ENCODE data around the gene HAAO.

The HAAO gene

DNA sequence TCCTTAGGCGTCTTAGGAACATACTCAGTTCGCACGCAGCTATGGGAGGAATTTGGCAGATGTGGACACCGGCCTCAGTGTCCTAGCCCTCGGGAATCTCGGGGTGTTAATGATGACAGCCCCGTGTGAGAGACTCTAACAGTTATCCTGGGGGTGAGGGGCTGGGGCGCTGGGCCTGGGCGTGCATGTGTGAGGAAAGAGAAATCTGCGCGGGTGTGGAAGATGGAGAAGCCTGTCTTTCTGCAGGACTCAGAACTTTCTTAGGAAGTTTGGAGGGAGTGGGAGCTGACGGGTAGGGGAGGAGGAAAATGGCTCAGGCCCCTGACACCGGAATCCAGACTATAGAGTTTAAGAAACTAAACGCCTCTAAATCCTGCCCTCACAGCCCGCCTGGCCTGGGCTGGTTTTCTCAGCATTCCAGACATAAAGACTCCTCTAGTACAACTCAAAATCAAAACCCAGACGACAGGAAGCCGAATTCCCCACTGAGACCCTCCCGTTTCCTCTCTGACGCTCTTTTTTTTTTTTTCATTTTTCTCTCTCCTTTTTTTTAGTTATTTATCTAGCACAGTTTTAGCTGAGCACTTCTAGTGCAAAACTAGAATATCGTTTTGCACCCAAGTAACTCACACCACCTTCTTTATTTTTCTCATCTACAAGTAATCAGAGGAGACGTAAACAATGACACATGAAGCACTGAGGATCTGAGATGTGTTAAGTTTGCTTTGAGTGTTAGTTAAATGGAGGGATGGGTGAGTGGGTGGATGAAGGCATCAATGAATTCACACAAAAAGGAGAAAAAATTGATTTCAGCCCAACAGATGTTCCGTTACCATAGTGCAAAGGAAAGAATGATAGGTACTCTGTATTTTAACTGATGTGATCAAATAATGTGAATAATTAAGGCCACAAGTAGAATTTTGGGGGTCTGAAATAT is 1.2 kb upstream of the HAAO start:
- DNase-seq (ENCODE audit: low read depth): no peak

DNA sequence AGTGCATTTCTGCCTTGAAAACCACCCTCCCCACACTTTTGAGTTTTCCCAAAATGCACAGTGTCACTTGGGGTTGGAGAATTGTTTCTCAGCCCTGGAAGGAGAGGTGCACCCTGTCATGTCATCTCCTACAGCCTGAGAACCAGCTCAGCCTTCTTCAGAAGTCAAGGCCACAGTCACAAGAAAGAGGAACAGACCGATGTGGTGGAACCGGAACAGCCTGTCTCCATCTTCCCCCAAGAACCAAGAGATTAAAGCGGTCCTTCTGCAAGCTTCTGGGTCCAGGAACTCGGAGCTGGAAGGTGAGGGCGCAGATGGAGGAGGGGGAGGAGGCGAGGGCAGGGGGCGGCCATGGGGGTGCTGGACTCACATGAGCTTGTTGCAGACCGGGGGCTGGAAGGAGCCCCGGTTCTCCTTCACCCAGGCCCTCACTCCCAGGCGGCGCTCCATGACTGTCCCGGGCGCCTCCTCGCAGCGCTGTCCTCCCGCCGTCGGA is 248 bp downstream of the HAAO start:
- no peak for DNase-seq (ENCODE audit: low read depth)

DNA sequence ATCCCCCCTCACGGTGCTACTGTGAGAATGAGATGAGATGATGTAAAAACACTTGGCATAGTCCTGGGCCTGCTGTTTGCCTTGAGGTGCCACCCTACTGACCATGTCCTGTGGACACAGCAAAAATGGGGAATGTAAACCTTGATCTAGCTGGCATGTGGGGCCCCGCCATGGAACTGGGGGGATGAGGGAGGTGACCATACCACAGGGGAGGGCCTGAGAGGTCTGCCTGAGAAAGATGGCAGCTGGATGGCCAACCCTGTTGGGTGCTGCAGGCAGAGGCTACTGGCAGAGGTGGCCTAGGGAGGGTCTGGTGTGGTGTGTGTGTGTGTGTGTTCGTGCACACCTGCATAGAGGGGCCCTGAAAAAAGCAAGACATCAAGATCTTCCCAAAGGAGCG is 777 bp downstream of the HAAO start:
- DNase-seq (ENCODE audit: low read depth): no peak

DNA sequence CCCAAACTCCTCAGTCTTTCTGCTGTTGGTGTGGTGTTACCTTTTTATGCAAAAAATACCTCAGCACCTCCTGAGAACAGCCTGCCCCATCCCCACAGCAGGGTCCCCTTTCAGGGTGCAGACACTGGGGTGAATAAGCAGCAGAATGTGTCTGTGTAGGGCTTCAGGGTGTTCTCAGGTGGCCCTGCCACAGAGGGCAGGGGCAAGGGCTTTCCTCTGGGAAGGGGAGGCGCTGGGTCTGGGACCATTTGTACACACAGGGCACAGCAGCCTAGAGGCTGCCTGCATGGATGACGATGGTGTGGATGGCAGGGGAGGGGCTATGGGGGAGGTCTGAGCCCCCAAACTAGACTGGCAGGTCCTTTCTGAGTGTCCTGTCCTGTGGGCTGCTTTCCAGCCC is 2.6 kb downstream of the HAAO start:
- DNase-seq (ENCODE audit: low read depth): no peak

- DNase-seq (ENCODE audit: low read depth): no peak
These were observed 3.5 kb downstream of the HAAO start for GRCh38 chr2:42788882-42789281.

GRCh38 chr2:42788478-42788793 is 3.9 kb downstream of the HAAO start:
- DNase-seq (ENCODE audit: low read depth): no peak

DNA sequence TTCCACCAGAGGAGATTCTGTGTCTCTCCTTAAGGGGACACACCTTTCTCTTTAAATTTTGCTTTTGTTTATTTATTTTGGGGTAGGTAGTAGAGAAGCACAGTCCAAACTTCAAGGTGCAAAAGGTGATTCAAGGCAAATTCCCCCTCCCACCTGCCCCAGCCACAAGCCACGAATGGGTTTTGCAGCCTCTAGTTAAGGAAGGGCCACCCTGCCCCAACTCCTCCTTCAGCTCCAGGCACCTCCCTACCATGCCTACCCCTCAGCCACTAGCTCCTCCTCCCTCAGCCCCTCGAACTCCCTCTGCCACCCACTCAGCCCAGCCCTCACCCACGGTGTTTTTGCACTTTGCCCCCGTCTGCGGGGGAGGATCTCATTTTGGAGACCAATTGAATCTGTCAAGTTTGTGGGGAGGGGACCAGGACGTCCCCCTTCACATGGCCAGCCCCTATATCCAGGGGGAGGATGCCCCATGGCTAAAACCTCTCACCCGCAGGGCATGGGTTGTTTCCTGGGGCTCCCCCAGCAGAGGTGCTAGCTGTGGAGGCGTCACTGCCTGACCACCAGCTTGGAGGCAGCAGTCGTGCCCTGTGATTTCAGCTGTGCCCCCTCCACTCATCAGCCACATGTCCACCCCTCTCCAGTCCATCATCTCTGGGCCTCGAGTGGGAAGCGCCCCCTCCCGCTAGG is 4.5 kb downstream of the HAAO start:
- DNase-seq (ENCODE audit: low read depth): no peak

- no peak for DNase-seq (ENCODE audit: low read depth)
These were observed 5.0 kb downstream of the HAAO start for GRCh38 chr2:42787424-42787787.

DNA sequence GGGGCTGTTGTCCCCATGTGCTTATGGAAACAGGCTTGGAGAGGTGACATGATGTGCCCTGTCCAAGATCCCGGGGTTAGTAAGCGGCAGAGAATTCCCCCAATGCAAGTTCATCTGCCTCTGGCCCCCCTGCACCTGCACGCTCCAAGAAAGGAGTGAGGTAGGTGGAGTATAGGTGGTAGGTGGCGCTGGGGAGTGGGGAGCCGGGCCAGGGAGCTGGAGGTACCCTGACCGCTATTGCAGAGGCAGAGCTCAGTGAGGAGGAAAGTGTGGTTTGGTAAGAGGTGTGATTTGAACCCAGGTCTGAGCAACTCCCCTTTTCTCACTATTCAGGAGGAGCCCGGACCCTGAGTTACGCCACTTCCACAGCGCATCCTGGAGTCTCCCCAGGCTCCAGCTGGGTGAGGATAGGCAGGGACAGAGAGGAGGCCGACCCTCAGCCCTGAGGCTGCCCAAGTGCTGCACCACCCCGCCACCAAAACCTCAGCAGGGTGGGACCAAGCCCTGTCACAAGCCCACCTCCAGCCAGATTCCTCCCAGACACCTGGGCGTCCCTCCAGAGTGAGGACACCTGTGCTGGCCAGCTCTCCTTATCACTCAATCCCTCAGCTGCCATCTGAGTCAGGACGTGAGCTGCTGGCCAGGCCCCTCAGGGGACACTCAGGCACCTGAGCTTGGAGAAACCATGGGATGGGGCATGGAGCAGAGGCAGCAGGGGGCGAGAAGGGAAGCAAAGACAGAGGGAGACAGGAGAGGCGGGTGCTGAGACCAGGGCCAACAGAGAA is 5.6 kb downstream of the HAAO start:
- no peak for DNase-seq (ENCODE audit: low read depth)

GRCh38 chr2:42784204-42784880 is 8.0 kb downstream of the HAAO start:
- no peak for DNase-seq (ENCODE audit: low read depth)

DNA sequence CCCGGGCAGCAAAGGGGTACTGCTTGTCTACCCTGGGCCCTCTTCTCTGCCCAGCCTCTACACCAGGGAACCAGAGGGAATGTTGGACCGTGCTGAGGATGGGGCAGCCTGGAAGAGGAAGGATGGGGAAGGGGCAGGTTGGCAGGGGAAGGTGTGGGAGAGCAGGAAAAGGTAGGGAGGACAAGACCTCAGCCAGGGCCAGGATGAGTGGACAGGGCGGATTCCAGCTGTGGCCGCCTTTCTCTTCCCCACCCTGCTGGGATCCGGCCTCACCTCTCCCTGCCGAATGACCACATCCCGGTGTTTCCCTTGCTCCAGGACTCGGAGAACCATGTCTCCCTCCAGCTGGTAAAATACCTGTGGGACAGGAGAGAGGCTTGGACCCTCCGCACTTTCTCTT is 8.9 kb downstream of the HAAO start:
- no peak for DNase-seq (ENCODE audit: low read depth)

DNA sequence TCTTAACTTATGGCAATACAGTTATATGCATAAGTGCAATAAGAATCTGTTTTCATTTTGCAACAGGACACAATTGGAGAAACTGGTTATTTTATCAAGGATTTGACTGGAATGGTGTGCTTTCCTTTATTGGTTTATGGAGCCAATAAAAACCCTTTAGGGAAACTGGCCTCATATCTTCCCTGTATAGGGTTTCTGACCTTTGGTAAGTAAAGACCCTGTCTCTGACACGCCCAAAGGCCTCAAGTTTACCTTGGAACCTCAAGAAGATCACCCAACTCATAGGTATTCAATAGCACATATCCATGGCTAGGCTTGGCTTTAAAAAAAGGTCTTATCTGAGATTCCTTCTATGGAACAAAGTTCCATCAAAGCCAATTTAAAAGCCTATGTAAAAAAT is 11.2 kb downstream of the HAAO start:
- no peak for DNase-seq (ENCODE audit: low read depth)

DNA sequence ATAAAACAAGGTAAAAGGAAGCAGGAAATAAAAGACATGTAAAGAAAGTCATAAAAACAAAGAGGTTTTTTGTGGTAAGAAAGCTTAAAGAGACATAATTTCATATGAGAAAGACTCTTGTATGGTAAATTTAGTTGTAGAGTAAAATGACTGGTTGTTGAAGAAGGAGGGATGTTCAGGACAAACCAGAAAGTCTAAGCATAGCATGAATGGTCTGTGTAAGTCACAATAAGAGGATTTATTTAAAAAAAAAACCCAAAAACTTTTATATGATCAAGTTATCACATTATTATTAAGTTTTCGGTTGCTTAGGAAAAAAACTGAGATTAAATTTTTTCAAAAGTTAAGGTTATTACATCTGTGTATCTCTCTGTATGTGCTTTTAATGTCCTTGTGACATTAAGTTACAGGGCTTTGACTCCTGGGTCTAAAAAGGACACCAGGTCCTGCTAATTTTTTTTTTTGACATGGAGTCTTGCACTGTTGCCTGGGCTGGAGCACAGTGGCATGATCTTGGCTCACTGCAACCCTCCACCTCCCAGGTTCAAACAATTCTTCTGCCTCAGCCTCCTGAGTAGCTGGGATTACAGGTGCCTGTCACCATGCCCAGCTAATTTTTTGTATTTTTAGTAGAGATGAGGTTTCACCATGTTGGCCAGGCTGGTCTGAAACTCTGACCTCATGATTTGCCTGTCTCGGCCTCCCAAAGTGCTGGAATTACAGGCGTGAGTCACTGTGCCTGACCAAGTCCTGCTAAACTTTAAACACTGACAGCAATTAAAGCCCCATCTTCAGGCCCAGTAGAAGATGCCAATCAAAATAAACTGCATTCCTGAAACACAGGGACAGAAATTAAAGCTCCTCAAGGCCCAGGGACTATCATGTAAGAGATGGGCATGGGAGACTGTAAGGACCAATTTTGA is 14.2 kb downstream of the HAAO start:
- no peak for DNase-seq (ENCODE audit: low read depth)

GRCh38 chr2:42775810-42776209 is 16.6 kb downstream of the HAAO start:
- no peak for DNase-seq (ENCODE audit: low read depth)

- DNase-seq (ENCODE audit: low read depth): no peak
These were observed 17.2 kb downstream of the HAAO start for GRCh38 chr2:42775186-42775585.

- no peak for DNase-seq (ENCODE audit: low read depth)
These were observed 20.7 kb downstream of the HAAO start for GRCh38 chr2:42771546-42772153.

DNA sequence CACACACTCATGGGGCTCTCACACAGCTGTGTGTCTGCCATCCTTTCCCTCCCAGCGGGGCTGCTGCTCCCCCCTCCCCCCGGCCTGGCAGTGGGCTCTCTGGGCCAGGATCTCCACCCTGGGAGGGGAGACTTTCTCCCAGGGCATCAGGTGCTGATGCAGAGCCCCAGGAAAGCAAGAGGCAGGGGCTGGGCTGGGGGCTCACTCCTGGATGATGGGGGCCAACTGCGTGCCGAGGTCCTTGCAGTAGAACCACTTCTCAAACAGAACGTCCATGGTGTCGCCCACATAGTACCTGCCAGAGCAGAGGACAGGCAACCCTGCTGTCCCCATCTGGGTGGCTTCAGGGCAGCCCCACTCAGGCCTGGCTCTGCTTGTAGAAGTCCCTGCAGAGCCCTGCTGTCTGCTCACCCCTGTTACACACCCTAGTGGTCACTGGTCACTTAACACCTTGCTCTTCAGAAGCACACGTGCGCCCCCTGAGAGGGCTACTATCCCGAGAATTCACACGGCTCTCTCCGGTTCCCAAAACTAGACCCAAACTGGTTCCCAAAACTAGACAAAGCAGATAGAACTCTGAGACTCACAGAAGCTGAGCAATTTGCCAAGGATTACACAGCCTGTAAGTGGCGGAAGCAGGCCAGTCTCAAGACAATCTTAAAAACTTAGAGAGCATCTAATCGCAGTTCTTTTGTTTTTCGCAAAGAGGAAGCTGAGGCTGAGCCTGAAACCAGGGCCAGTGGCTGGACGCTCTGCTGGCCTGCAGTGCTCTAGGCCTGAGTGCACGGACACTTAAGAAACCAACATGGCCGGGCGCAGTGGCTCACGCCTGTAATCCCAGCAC is 21.9 kb downstream of the HAAO start:
- no peak for DNase-seq (ENCODE audit: low read depth)

- DNase-seq (ENCODE audit: low read depth): no peak
These were observed 22.6 kb downstream of the HAAO start for GRCh38 chr2:42769583-42770287.

DNA sequence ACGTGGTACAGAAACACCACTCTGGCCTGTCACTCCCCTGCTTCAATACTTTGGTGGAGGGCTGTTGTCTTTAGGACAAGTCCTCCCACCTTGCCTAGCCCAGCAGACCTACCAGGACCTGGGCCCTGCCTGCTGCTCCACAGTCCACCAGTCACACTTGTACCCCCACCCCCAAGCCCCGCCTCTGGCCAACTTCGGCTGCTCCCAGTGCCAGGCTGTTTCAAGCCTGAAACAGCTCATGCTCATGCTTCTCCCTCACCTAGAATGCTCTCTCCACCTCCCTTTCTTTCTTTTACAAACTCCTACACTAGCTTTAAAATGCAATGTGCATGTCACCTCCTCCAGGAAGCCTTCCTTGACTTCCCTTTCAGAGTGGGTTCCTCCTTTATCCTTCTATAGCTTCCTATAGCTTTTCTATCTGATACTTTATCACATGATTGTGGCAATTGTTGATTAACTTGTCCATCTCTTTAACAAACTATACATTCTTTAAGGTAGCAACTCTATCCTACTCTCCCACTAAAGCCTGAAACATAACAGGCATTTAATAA is 23.6 kb downstream of the HAAO start:
- no peak for DNase-seq (ENCODE audit: low read depth)
